ENCODE measurements around the gene DUSP28. TPM values are rescaled to one million over a fixed set of nuclear protein-coding genes. Genes with fewer than 3 reads are reported as not detected.

Gene DUSP28
- total RNA-seq, 1 experiment from 2014 or later, result 10.9 TPM

DNA sequence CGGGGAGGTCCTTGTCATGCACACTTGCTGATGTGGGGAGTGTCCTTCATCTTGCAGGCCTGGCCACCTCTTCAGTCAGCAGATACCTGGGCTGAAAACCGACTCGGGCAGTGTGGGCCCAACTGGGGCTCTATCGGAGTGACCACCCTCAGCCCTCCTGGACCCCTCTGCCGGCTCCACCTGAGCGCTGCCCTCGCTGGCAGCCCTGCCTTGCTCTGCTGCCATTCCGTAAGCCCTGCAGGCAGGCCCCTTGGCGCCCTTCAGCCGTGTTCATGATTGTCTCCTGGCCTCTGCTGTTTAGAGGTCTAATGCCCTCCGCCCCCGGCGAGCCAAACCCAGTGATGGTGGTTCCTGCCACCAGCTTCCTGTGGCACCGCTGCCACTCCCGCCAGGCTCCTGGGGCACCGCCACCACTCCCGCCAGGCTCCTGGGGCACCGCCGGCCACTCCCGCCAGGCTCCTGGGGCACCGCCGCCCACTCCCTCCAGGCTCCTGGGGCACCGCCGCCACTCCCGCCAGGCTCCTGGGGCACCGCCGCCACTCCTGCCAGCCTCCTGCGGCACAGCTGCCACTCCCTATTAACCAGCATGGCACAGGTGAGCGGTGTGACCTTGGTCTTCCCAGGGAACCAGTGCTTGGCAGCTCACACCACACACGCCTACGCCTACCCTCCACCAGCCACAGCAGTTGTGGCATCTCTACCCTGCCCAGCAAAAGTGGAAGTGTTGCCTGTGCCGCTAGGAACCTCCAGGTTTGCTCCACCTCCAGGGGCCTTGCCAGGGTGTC is 42.3 kb downstream of the DUSP28 start:
- Histone ChIP-seq H3K27ac (no peak overlapping the region), H3K36me3 (ENCODE audit: low read depth) (0 out of 2 replicates have a peak, but pooled peaks cover 4% of the 10 kb centered on the region), H4K20me1 (ENCODE audit: insufficient read depth) (no peaks in the 10 kb centered on the region), H3K9me3 (ENCODE audit: insufficient read depth, low read depth) (no peaks in the 10 kb centered on the region), H3K27me3 (ENCODE audit: insufficient read depth, low read depth) (no peaks in the 10 kb centered on the region), H2AFZ (no peak overlapping the region), H3K4me1 (replicated peaks; ENCODE audit: insufficient read depth) (no peaks in the 10 kb centered on the region), H3K79me2 (ENCODE audit: low read depth) (no peaks in the 10 kb centered on the region), H3K9me2 (ENCODE audit: insufficient read depth) (no peaks in the 10 kb centered on the region), H3K4me2 (no peak overlapping the region), H3K4me3 (no peak overlapping the region), H3F3A (ENCODE audit: insufficient read depth, low read depth) (no peaks in the 10 kb centered on the region)
- no TSS peak for BruUV-seq (replicated peaks)
- POLR2A ChIA-PET (ENCODE audit: unreplicated experiment), result no interaction called here
- DNase-seq, result no peak
- intact Hi-C loops (cut with micrococcal nuclease; ENCODE audit: unreplicated experiment), result no loop called here
- TF ChIP-seq EZH2 (IDR thresholded peaks at IDR 0.05; ENCODE audit: low read depth) (no peak), CTCF (conservative IDR thresholded peaks at IDR 0.05) (no peak)
- CTCF ChIA-PET, result no interaction called here

GRCh38 chr2:240603081-240603835 is 43.1 kb downstream of the DUSP28 start:
- intact Hi-C loops (cut with micrococcal nuclease; ENCODE audit: unreplicated experiment), result no loop called here
- Histone ChIP-seq H3K9me2 (ENCODE audit: insufficient read depth) (no peaks in the 10 kb centered on the region), H3K27me3 (ENCODE audit: insufficient read depth, low read depth) (no peaks in the 10 kb centered on the region), H2AFZ (no peak overlapping the region), H3F3A (ENCODE audit: insufficient read depth, low read depth) (no peaks in the 10 kb centered on the region), H3K79me2 (ENCODE audit: low read depth) (no peaks in the 10 kb centered on the region), H3K4me1 (replicated peaks; ENCODE audit: insufficient read depth) (no peaks in the 10 kb centered on the region), H3K4me3 (no peak overlapping the region), H4K20me1 (ENCODE audit: insufficient read depth) (no peaks in the 10 kb centered on the region), H3K27ac (no peak overlapping the region), H3K9me3 (ENCODE audit: insufficient read depth, low read depth) (no peaks in the 10 kb centered on the region), H3K36me3 (ENCODE audit: low read depth) (no peaks in the 10 kb centered on the region), H3K4me2 (no peak overlapping the region)
- no peak for TF ChIP-seq CTCF (conservative IDR thresholded peaks at IDR 0.05)
- TF ChIP-seq EZH2 (IDR thresholded peaks at IDR 0.05; ENCODE audit: low read depth), result no peak
- no peak for DNase-seq
- POLR2A ChIA-PET (ENCODE audit: unreplicated experiment), result no interaction called here
- CTCF ChIA-PET, result no interaction called here
- BruUV-seq (replicated peaks), result no TSS peak

- Histone ChIP-seq H4K20me1 (ENCODE audit: insufficient read depth) (no peaks in the 10 kb centered on the region), H3K9me2 (ENCODE audit: insufficient read depth) (no peaks in the 10 kb centered on the region), H3K36me3 (ENCODE audit: low read depth) (no peaks in the 10 kb centered on the region), H3K4me1 (replicated peaks; ENCODE audit: insufficient read depth) (no peaks in the 10 kb centered on the region), H3K4me3 (no peak overlapping the region), H3K9me3 (ENCODE audit: insufficient read depth, low read depth) (no peaks in the 10 kb centered on the region), H3K27me3 (ENCODE audit: insufficient read depth, low read depth) (no peaks in the 10 kb centered on the region), H3K4me2 (no peak overlapping the region), H3K27ac (no peak overlapping the region), H2AFZ (no peak overlapping the region), H3F3A (ENCODE audit: insufficient read depth, low read depth) (no peaks in the 10 kb centered on the region), H3K79me2 (ENCODE audit: low read depth) (no peaks in the 10 kb centered on the region)
- TF ChIP-seq EZH2 (IDR thresholded peaks at IDR 0.05; ENCODE audit: low read depth), result no peak
- TF ChIP-seq CTCF (conservative IDR thresholded peaks at IDR 0.05), result no peak
- DNase-seq, result no peak
- POLR2A ChIA-PET (ENCODE audit: unreplicated experiment), result interaction anchor here (0.6 to 0.7 kb wide), 2 partner anchors 97 to 168 kb away, joined by 4 to 6 read pairs; no protein-coding TSS in a partner anchor
- CTCF ChIA-PET, result interaction anchor here (0.7 to 1.1 kb wide), 4 partner anchors 17 to 38 kb away, joined by 3 to 7 read pairs (median 5); partner anchors contain the start of gene CAPN10
- no TSS peak for BruUV-seq (replicated peaks)
- intact Hi-C loops (cut with micrococcal nuclease; ENCODE audit: unreplicated experiment), result no loop called here
These were observed 43.7 kb downstream of the DUSP28 start for GRCh38 chr2:240603846-240604245.
